ENCODE measurements around the gene M1AP.

The M1AP gene

GRCh38 chr2:74515981-74516633, 132.0 kb downstream of the M1AP start:
- TF ChIP-seq CTCF (conservative IDR thresholded peaks at IDR 0.05) = no peak
- H3K27ac ChIP-seq = no peak overlapping the region

GRCh38 chr2:74515271-74515980, 132.7 kb downstream of the M1AP start:
- no peak overlapping the region for H3K27ac ChIP-seq
- no peak for TF ChIP-seq CTCF (conservative IDR thresholded peaks at IDR 0.05)

- no peak within 1 kb of the TSS for H3K27ac ChIP-seq
- no peak for TF ChIP-seq CTCF (conservative IDR thresholded peaks at IDR 0.05)
Measured at GRCh38 chr2:74514368-74515270, 133.5 kb downstream of the M1AP start, which contains the start of gene TLX2. TLX2 (plus strand) TSS chr2:74514450; CDS start chr2:74514807, 357 bp downstream.

GRCh38 chr2:74513605-74514367, 134.3 kb downstream of the M1AP start:
- TF ChIP-seq CTCF (conservative IDR thresholded peaks at IDR 0.05) = no peak
- H3K27ac ChIP-seq = no peak overlapping the region

GRCh38 chr2:74512744-74513604, 135.2 kb downstream of the M1AP start:
- no peak for TF ChIP-seq CTCF (conservative IDR thresholded peaks at IDR 0.05)
- no peak overlapping the region for H3K27ac ChIP-seq

GRCh38 chr2:74511104-74511989, 136.8 kb downstream of the M1AP start:
- TF ChIP-seq CTCF (conservative IDR thresholded peaks at IDR 0.05) = no peak
- no peak overlapping the region for H3K27ac ChIP-seq
